Liver (tissue), 9 donors: Measurements from ENCODE around the gene CUX1. TPM values are rescaled to one million over a fixed set of nuclear protein-coding genes. Genes with fewer than 3 reads are reported as not detected.

Experiments used
- DNase-seq: peaks from one replicate; pipeline ENCODE4 v3.0.0-alpha.2; 2017; ENCODE audit warnings: low spot score
- H3K27ac ChIP-seq, 2 donors: one replicate each; pipeline ENCODE4 v1.7.0; 2013; ENCODE audit warnings: inconsistent platforms in 2 of 2, low read length in 2 of 2, control low read depth in 1 of 2, low read depth in 1 of 2, mild to moderate bottlenecking in 1 of 2
- H3K27me3 ChIP-seq, 4 donors: one replicate each; pipeline versions ENCODE4 v1.6.1 to v1.7.0; 2013; ENCODE audit warnings: low read length in 3 of 4, inconsistent platforms in 1 of 4, mild to moderate bottlenecking in 1 of 4, moderate library complexity in 1 of 4; ENCODE audit not compliant: control insufficient read depth in 4 of 4, insufficient read depth in 4 of 4
- H3K36me3 ChIP-seq, 4 donors: one replicate each; pipeline versions ENCODE4 v1.6.1 to v1.7.0; 2013; ENCODE audit warnings: low read length in 3 of 4, mild to moderate bottlenecking in 3 of 4, low read depth in 1 of 4, moderate library complexity in 1 of 4; ENCODE audit not compliant: control insufficient read depth in 4 of 4, insufficient read depth in 3 of 4
- H3K4me1 ChIP-seq, 4 donors: one replicate each; pipeline versions ENCODE4 v1.6.1 to v1.7.0; 2013; ENCODE audit warnings: low read length in 3 of 4, mild to moderate bottlenecking in 3 of 4, moderate library complexity in 1 of 4; ENCODE audit not compliant: control insufficient read depth in 4 of 4, insufficient read depth in 4 of 4
- H3K4me3 ChIP-seq, 3 donors: one replicate each; pipeline versions ENCODE4 v1.6.1 to v1.7.0; 2013; ENCODE audit warnings: low read length in 3 of 3, control low read depth in 1 of 3, low read depth in 1 of 3, mild to moderate bottlenecking in 1 of 3
- H3K9ac ChIP-seq, 2 donors: one replicate each; pipeline ENCODE4 v1.7.0; 2013; ENCODE audit warnings: low read length in 2 of 2, mild to moderate bottlenecking in 2 of 2, moderate library complexity in 2 of 2, control low read depth in 1 of 2, low read depth in 1 of 2
- H3K9me3 ChIP-seq, 4 donors: one replicate each; pipeline versions ENCODE4 v1.6.1 to v1.7.0; 2013; ENCODE audit warnings: low read length in 3 of 4; ENCODE audit not compliant: control insufficient read depth in 4 of 4
- ATF3 ChIP-seq: IDR thresholded peaks from 2 replicates; pipeline ENCODE4 v1.6.1; 2016; ENCODE audit warnings: antibody characterized with exemption
- CTCF ChIP-seq: fragments of 150-350 bp; IDR thresholded peaks from 2 replicates; pipeline ENCODE4 v1.5.1; 2017; ENCODE audit warnings: improper control_type of control experiment, low read depth, low read length; ENCODE audit not compliant: missing input control
- EGR1 ChIP-seq, 2 donors: IDR thresholded peaks; 2 replicates each; pipeline ENCODE4 v1.6.1; 2016 to 2018; ENCODE audit warnings: antibody characterized with exemption in 2 of 2, low read depth in 2 of 2
- FOXA1 ChIP-seq: IDR thresholded peaks from 2 replicates; pipeline ENCODE4 v1.6.1; 2016; ENCODE audit warnings: antibody characterized with exemption
- FOXA2 ChIP-seq: IDR thresholded peaks from 2 replicates; pipeline ENCODE4 v1.6.1; 2016; ENCODE audit warnings: antibody characterized with exemption
- GABPA ChIP-seq, 2 donors: IDR thresholded peaks in 1 of 2; conservative IDR thresholded peaks in 1 of 2; 2 replicates each; pipeline ENCODE4 v1.6.1; 2016; ENCODE audit warnings: antibody characterized with exemption in 2 of 2, mild to moderate bottlenecking in 1 of 2, moderate library complexity in 1 of 2
- HNF4A ChIP-seq, 2 donors: conservative IDR thresholded peaks; 2 replicates each; pipeline ENCODE4 v1.6.1; 2016; ENCODE audit warnings: antibody characterized with exemption in 2 of 2, mild to moderate bottlenecking in 2 of 2
- HNF4G ChIP-seq: IDR thresholded peaks from 2 replicates; pipeline ENCODE4 v1.6.1; 2016; ENCODE audit warnings: antibody characterized with exemption
- MAX ChIP-seq: IDR thresholded peaks from 2 replicates; pipeline ENCODE4 v1.6.1; 2016; ENCODE audit warnings: antibody characterized with exemption
- RAD21 ChIP-seq, 2 donors: IDR thresholded peaks; 2 replicates each; pipeline ENCODE4 v1.6.1; 2016; ENCODE audit warnings: antibody characterized with exemption in 2 of 2, mild to moderate bottlenecking in 2 of 2
- SP1 ChIP-seq: IDR thresholded peaks from 2 replicates; pipeline ENCODE4 v1.6.1; 2018; ENCODE audit warnings: antibody characterized with exemption, mild to moderate bottlenecking
- YY1 ChIP-seq: IDR thresholded peaks from 2 replicates; pipeline ENCODE4 v1.6.1; 2016; ENCODE audit warnings: antibody characterized with exemption, mild to moderate bottlenecking
- ZBTB33 ChIP-seq: IDR thresholded peaks from 2 replicates; pipeline ENCODE4 v1.6.1; 2016; ENCODE audit warnings: antibody characterized with exemption
- WGBS: extraction: QIAGEN DNeasy Blood & Tissue Kit; methylation state at CpG from one replicate; pipeline ENCODE4 v1.1.7; 2013; 5-methylcytosine and 5-hydroxymethylcytosine counted together
- polyA plus RNA-seq, 2 donors: library from polyadenylated mRNA; stranded (reverse) in 1 of 2; unstranded in 1 of 2; fragments of 200-250 nt in 1 of 2; fragments of >200 nt in 1 of 2; fragmentation: Nextera tagmentation in 1 of 2; extraction: Ambion mirVana in 1 of 2; gene quantifications; one replicate each; pipeline versions ENCODE4 v1.2.1 to v1.2.3, GENCODE V29; 2013 to 2015
- total RNA-seq, 2 donors: library from RNA; depleted of rRNA; stranded (reverse); fragments of >200 nt; gene quantifications; one replicate each; pipeline ENCODE4 v1.2.3, GENCODE V29; 2014
- donor health status: healthy.
- donor health status: healthy.
- donor health status: healthy.
- donor health status: healthy.
- donor health status: healthy.

Gene CUX1
- total and polyA plus RNA-seq, 4 donors = 18.6 to 40.6 (median 21.4) TPM

- Histone ChIP-seq H3K4me3 (no peak overlapping the region), H3K4me1 (no peaks in the 10 kb centered on the region), H3K27ac (no peak overlapping the region), H3K27me3 (peaks cover 0 to 5% (median 4%) of the 10 kb centered on the region in 4 donors), H3K36me3 (no peaks in the 10 kb centered on the region), H3K9me3 (no peaks in the 10 kb centered on the region), H3K9ac (no peak overlapping the region)
- TF ChIP-seq FOXA2 = no peak
- TF ChIP-seq HNF4G = no peak
- TF ChIP-seq SP1 = no peak
- WGBS = 49% methylated on average over 11 of the region's 11 CpGs
- no peak for DNase-seq
Measured at GRCh38 chr7:101803203-101804087, 14.0 kb upstream of the CUX1 start.

GRCh38 chr7:101804088-101804963 is 13.1 kb upstream of the CUX1 start:
- no peak for DNase-seq
- Histone ChIP-seq H3K9me3 (no peaks in the 10 kb centered on the region), H3K36me3 (no peaks in the 10 kb centered on the region), H3K9ac (no peak overlapping the region), H3K27ac (no peak overlapping the region), H3K27me3 (peaks cover 0 to 5% (median 4%) of the 10 kb centered on the region in 4 donors), H3K4me3 (no peak overlapping the region), H3K4me1 (no peaks in the 10 kb centered on the region)
- TF ChIP-seq GABPA (IDR thresholded peaks at IDR 0.05 in 1 of 2, conservative IDR thresholded peaks at IDR 0.05 in 1 of 2) = no peak
- no peak for TF ChIP-seq SP1
- no peak for TF ChIP-seq MAX
- TF ChIP-seq FOXA2 = no peak
- TF ChIP-seq YY1 = no peak
- TF ChIP-seq EGR1 (IDR thresholded peaks at IDR 0.05; ENCODE audit: low read depth in 2 of 2) = no peak
- no peak for TF ChIP-seq HNF4A (conservative IDR thresholded peaks at IDR 0.05)
- no peak for TF ChIP-seq CTCF
- 17% methylated on average over 16 of the region's 16 CpGs for WGBS

GRCh38 chr7:101804967-101805366 is 12.5 kb upstream of the CUX1 start:
- TF ChIP-seq ATF3 (no peak), CTCF (peak; percentile 31), ZBTB33 (no peak), RAD21 (IDR thresholded peaks at IDR 0.05) (peak in 1 of 2 donors; percentile 52), FOXA1 (no peak), EGR1 (IDR thresholded peaks at IDR 0.05; ENCODE audit: low read depth in 2 of 2) (no peak), YY1 (no peak)
- Histone ChIP-seq H3K27me3 (peaks cover 0 to 5% (median 4%) of the 10 kb centered on the region in 4 donors), H3K27ac (no peak overlapping the region), H3K9ac (no peak overlapping the region), H3K36me3 (no peaks in the 10 kb centered on the region), H3K4me3 (no peak overlapping the region), H3K4me1 (no peaks in the 10 kb centered on the region), H3K9me3 (no peaks in the 10 kb centered on the region)
- WGBS = 29% methylated on average over 10 of the region's 10 CpGs
- DNase-seq = no peak
